ENCODE results near the gene PLCB1.

Gene PLCB1

GRCh38 chr20:8248051-8248450 is 116.0 kb downstream of the PLCB1 start:
- POLR2A ChIA-PET, result no interaction called here
- CTCF ChIA-PET, result interaction anchor here (1.4 kb wide), 1 partner anchor 16 kb away, joined by 4 read pairs; no protein-coding TSS in a partner anchor
- H3K27ac ChIP-seq (ENCODE audit: insufficient read depth in 1 of 2, low read depth in 1 of 2, low read length in 2 of 2, poor library complexity in 1 of 2, severe bottlenecking in 2 of 2), result no peak overlapping the region

DNA sequence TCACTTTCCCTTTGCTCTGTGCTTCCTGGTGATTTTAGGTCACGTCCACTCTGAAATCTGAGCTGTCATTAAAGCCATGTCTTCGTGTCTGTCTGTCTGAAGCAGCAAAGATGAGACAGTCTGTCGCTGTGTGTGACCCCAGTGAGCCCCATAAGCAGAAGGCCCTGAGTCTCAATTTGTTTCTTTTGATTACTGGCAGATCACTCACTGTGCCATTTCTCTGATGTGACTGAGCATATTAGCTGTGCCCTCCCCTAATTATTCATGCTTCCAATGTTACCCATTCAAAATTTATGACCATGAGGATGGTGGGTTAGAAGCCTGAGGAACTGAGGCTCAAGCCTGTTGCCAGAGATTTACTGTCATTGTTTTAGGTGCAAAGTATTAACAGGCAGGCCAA is 117.6 kb downstream of the PLCB1 start:
- no peak overlapping the region for H3K4me3 ChIP-seq (ENCODE audit: control insufficient read depth in 1 of 7, extremely low read depth in 1 of 7, insufficient read depth in 4 of 7, low read depth in 2 of 7, low read length in 6 of 7)
- peaks cover 0 to 20% (median 10%) of the 10 kb centered on the region in 4 experiments for H3K4me1 ChIP-seq (ENCODE audit: control extremely low read depth in 1 of 4, control insufficient read depth in 4 of 4, insufficient read depth in 4 of 4, low read length in 3 of 4)
- CTCF ChIA-PET, result no interaction called here
- H3K9me3 ChIP-seq (ENCODE audit: control extremely low read depth in 1 of 5, control insufficient read depth in 4 of 5, insufficient read depth in 2 of 5, low read depth in 1 of 5, low read length in 4 of 5), result no peaks in the 10 kb centered on the region
- WGBS (ENCODE audit: insufficient coverage), result 98% methylated on average over 3 of the region's 3 CpGs
- H3K36me3 ChIP-seq (ENCODE audit: control insufficient read depth in 4 of 4, insufficient read depth in 4 of 4, low read length in 3 of 4), result peaks cover 0 to 2% (median 0%) of the 10 kb centered on the region in 4 experiments
- no peaks in the 10 kb centered on the region for H3K27me3 ChIP-seq (replicated peaks in 2 of 5; ENCODE audit: control insufficient read depth in 4 of 5, insufficient read depth in 5 of 5, low read length in 4 of 5)
- POLR2A ChIA-PET, result interaction anchor here (0.6 kb wide), 1 partner anchor 371 kb away, joined by 3 read pairs; no protein-coding TSS in a partner anchor
- no peak for DNase-seq
- H3K27ac ChIP-seq (ENCODE audit: insufficient read depth in 1 of 2, low read depth in 1 of 2, low read length in 2 of 2, poor library complexity in 1 of 2, severe bottlenecking in 2 of 2), result no peak overlapping the region

More at GRCh38 chr20:8248051-8248450, 116.0 kb downstream of the PLCB1 start:
- Histone ChIP-seq H3K27me3 (replicated peaks in 2 of 5; ENCODE audit: control insufficient read depth in 4 of 5, insufficient read depth in 5 of 5, low read length in 4 of 5) (no peaks in the 10 kb centered on the region), H3K4me1 (ENCODE audit: control extremely low read depth in 1 of 4, control insufficient read depth in 4 of 4, insufficient read depth in 4 of 4, low read length in 3 of 4) (peaks cover 2 to 24% (median 11%) of the 10 kb centered on the region in 4 experiments), H3K36me3 (ENCODE audit: control insufficient read depth in 4 of 4, insufficient read depth in 4 of 4, low read length in 3 of 4) (peaks cover 0 to 2% (median 0%) of the 10 kb centered on the region in 4 experiments), H3K4me3 (ENCODE audit: control insufficient read depth in 1 of 7, extremely low read depth in 1 of 7, insufficient read depth in 4 of 7, low read depth in 2 of 7, low read length in 6 of 7) (no peak overlapping the region), H3K9me3 (ENCODE audit: control extremely low read depth in 1 of 5, control insufficient read depth in 4 of 5, insufficient read depth in 2 of 5, low read depth in 1 of 5, low read length in 4 of 5) (no peaks in the 10 kb centered on the region)
- DNase-seq, result no peak

GRCh38 chr20:8250539-8251200 is 118.6 kb downstream of the PLCB1 start:
- Histone ChIP-seq H3K9me3 (ENCODE audit: control extremely low read depth in 1 of 5, control insufficient read depth in 4 of 5, insufficient read depth in 2 of 5, low read depth in 1 of 5, low read length in 4 of 5) (no peaks in the 10 kb centered on the region), H3K4me3 (ENCODE audit: control insufficient read depth in 1 of 7, extremely low read depth in 1 of 7, insufficient read depth in 4 of 7, low read depth in 2 of 7, low read length in 6 of 7) (no peak overlapping the region), H3K27ac (ENCODE audit: insufficient read depth in 1 of 2, low read depth in 1 of 2, low read length in 2 of 2, poor library complexity in 1 of 2, severe bottlenecking in 2 of 2) (no peak overlapping the region), H3K36me3 (ENCODE audit: control insufficient read depth in 4 of 4, insufficient read depth in 4 of 4, low read length in 3 of 4) (peaks cover 0 to 2% (median 0%) of the 10 kb centered on the region in 4 experiments), H3K27me3 (replicated peaks in 2 of 5; ENCODE audit: control insufficient read depth in 4 of 5, insufficient read depth in 5 of 5, low read length in 4 of 5) (no peaks in the 10 kb centered on the region), H3K4me1 (ENCODE audit: control extremely low read depth in 1 of 4, control insufficient read depth in 4 of 4, insufficient read depth in 4 of 4, low read length in 3 of 4) (peaks cover 0 to 20% (median 10%) of the 10 kb centered on the region in 4 experiments)
- WGBS (ENCODE audit: insufficient coverage), result no CpG with 5 or more reads among the region's 1 CpG
- CTCF ChIA-PET, result interaction anchor here (1.5 kb wide), 1 partner anchor 138 kb away, joined by 3 read pairs; no protein-coding TSS in a partner anchor
- POLR2A ChIA-PET, result no interaction called here
- no peak for DNase-seq

- H3K4me1 ChIP-seq (ENCODE audit: control extremely low read depth in 1 of 4, control insufficient read depth in 4 of 4, insufficient read depth in 4 of 4, low read length in 3 of 4), result peaks cover 0 to 20% (median 10%) of the 10 kb centered on the region in 4 experiments
- peaks cover 0 to 2% (median 0%) of the 10 kb centered on the region in 4 experiments for H3K36me3 ChIP-seq (ENCODE audit: control insufficient read depth in 4 of 4, insufficient read depth in 4 of 4, low read length in 3 of 4)
- DNase-seq, result no peak
- H3K27ac ChIP-seq (ENCODE audit: insufficient read depth in 1 of 2, low read depth in 1 of 2, low read length in 2 of 2, poor library complexity in 1 of 2, severe bottlenecking in 2 of 2), result no peak overlapping the region
- WGBS (ENCODE audit: insufficient coverage), result 94% methylated on average over 3 of the region's 4 CpGs
- no peaks in the 10 kb centered on the region for H3K27me3 ChIP-seq (replicated peaks in 2 of 5; ENCODE audit: control insufficient read depth in 4 of 5, insufficient read depth in 5 of 5, low read length in 4 of 5)
- ChIA-PET CTCF (interaction anchor here (1.5 kb wide), 1 partner anchor 137 kb away, joined by 3 read pairs; no protein-coding TSS in a partner anchor), POLR2A (no interaction called here)
- no peaks in the 10 kb centered on the region for H3K9me3 ChIP-seq (ENCODE audit: control extremely low read depth in 1 of 5, control insufficient read depth in 4 of 5, insufficient read depth in 2 of 5, low read depth in 1 of 5, low read length in 4 of 5)
- H3K4me3 ChIP-seq (ENCODE audit: control insufficient read depth in 1 of 7, extremely low read depth in 1 of 7, insufficient read depth in 4 of 7, low read depth in 2 of 7, low read length in 6 of 7), result no peak overlapping the region
These were observed 119.1 kb downstream of the PLCB1 start for GRCh38 chr20:8251201-8251575.

DNA sequence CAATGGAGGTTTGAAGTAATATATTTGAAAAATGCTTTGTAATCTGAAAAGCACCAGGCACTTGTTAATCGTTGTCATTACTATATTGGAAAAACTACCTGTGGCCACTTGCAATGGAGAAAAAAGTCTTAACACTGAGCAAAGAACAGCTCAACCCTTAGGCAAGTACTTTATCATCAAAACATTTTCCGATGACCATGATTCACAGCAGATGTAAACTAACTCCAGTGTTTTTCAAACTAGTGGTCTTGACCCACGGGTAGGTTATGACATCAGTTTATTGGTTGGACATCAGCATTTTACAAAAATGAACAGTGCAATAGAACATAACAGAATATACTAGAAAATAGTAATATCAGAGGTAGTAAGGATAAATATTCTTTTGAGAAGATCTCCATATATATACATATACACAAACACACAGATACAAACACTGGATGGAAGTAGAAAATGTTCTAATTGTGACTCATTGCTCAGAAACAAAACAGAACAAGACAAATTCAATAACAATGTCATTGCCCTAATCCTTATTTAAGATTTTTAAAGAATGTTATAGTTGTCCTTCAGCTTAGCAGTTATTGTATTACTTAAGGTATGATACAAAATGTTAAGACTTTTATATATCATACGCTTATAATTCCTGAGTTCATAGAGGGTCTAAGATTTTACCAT is 123.0 kb downstream of the PLCB1 start:
- H3K9me3 ChIP-seq (ENCODE audit: control extremely low read depth in 1 of 5, control insufficient read depth in 4 of 5, insufficient read depth in 2 of 5, low read depth in 1 of 5, low read length in 4 of 5), result no peaks in the 10 kb centered on the region
- peaks cover 0 to 10% (median 8%) of the 10 kb centered on the region in 4 experiments for H3K4me1 ChIP-seq (ENCODE audit: control extremely low read depth in 1 of 4, control insufficient read depth in 4 of 4, insufficient read depth in 4 of 4, low read length in 3 of 4)
- H3K27ac ChIP-seq (ENCODE audit: insufficient read depth in 1 of 2, low read depth in 1 of 2, low read length in 2 of 2, poor library complexity in 1 of 2, severe bottlenecking in 2 of 2), result no peak overlapping the region
- 100% methylated on average over 1 of the region's 4 CpGs for WGBS (ENCODE audit: insufficient coverage)
- no peaks in the 10 kb centered on the region for H3K36me3 ChIP-seq (ENCODE audit: control insufficient read depth in 4 of 4, insufficient read depth in 4 of 4, low read length in 3 of 4)
- POLR2A ChIA-PET, result no interaction called here
- H3K27me3 ChIP-seq (replicated peaks in 2 of 5; ENCODE audit: control insufficient read depth in 4 of 5, insufficient read depth in 5 of 5, low read length in 4 of 5), result no peaks in the 10 kb centered on the region
- CTCF ChIA-PET, result no interaction called here
- no peak overlapping the region for H3K4me3 ChIP-seq (ENCODE audit: control insufficient read depth in 1 of 7, extremely low read depth in 1 of 7, insufficient read depth in 4 of 7, low read depth in 2 of 7, low read length in 6 of 7)
- no peak for DNase-seq

DNA sequence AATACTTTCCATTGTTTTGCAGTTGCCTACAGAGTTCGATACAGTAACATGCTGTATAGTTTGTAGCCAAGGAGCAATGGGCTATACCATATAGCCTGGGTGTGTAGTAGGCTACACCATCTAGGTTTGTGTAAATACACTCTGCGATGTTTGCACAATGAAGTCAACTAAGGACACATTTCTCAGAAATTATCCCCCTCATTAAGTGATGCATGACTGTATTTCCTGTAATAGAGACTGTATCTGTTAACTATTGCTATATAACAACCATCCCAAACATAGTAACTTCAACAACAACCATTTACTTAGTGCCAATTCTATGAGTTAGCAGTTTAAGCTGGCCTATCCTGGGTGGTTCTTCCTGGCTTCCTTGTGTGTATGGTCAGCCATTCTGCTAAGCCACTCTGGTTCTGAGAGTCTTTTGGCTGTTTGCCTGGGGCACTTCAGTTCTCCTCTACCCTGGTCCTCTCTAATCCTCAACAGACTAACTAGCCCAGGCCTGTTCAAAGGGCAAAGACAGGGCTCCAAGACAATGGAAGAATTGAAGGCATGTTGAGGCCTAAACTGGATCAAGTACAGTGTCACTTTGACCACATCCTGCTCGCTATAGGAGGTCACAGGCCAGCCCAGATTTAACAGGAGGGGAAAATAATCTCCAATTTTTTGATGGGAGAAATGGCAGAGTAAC is 124.0 kb downstream of the PLCB1 start:
- Histone ChIP-seq H3K27ac (ENCODE audit: insufficient read depth in 1 of 2, low read depth in 1 of 2, low read length in 2 of 2, poor library complexity in 1 of 2, severe bottlenecking in 2 of 2) (no peak overlapping the region), H3K36me3 (ENCODE audit: control insufficient read depth in 4 of 4, insufficient read depth in 4 of 4, low read length in 3 of 4) (peaks cover 0 to 4% (median 0%) of the 10 kb centered on the region in 4 experiments), H3K4me1 (ENCODE audit: control extremely low read depth in 1 of 4, control insufficient read depth in 4 of 4, insufficient read depth in 4 of 4, low read length in 3 of 4) (peaks cover 0 to 10% (median 8%) of the 10 kb centered on the region in 4 experiments), H3K4me3 (ENCODE audit: control insufficient read depth in 1 of 7, extremely low read depth in 1 of 7, insufficient read depth in 4 of 7, low read depth in 2 of 7, low read length in 6 of 7) (no peak overlapping the region), H3K9me3 (ENCODE audit: control extremely low read depth in 1 of 5, control insufficient read depth in 4 of 5, insufficient read depth in 2 of 5, low read depth in 1 of 5, low read length in 4 of 5) (peaks cover 0 to 2% (median 0%) of the 10 kb centered on the region in 5 experiments), H3K27me3 (replicated peaks in 2 of 5; ENCODE audit: control insufficient read depth in 4 of 5, insufficient read depth in 5 of 5, low read length in 4 of 5) (no peaks in the 10 kb centered on the region)
- CTCF ChIA-PET, result no interaction called here
- POLR2A ChIA-PET, result no interaction called here
- 100% methylated on average over 1 of the region's 3 CpGs for WGBS (ENCODE audit: insufficient coverage)
- DNase-seq, result no peak

Measured in common myeloid progenitor, CD34-positive (primary cell).